HG03064 (cell line): ENCODE measurements around the gene ABCC1.
A peak's percentile ranks its signal among the peaks of the same experiment; 100 is the strongest.

Experiments
- ATAC-seq: cut with Tn5 transposase; IDR thresholded peaks from one replicate; pipeline ENCODE4 v1.9.1; 2021; ENCODE audit warnings: low read depth; ENCODE audit not compliant: unreplicated experiment

ABCC1 gene

GRCh38 chr16:15986261-15986660 is 36.8 kb downstream of the ABCC1 start:
- no peak for ATAC-seq

GRCh38 chr16:15988268-15989013 is 39.0 kb downstream of the ABCC1 start:
- no peak for ATAC-seq

GRCh38 chr16:15990902-15991301 is 41.5 kb downstream of the ABCC1 start:
- no peak for ATAC-seq

- ATAC-seq = no peak
Measured at GRCh38 chr16:15993128-15993527, 43.7 kb downstream of the ABCC1 start.

- no peak for ATAC-seq
Measured at GRCh38 chr16:15993541-15993940, 44.1 kb downstream of the ABCC1 start.

GRCh38 chr16:15993946-15994665 is 44.7 kb downstream of the ABCC1 start:
- no peak for ATAC-seq

- no peak for ATAC-seq
Measured at GRCh38 chr16:15996432-15997109, 47.2 kb downstream of the ABCC1 start.

GRCh38 chr16:16000685-16001084 is 51.3 kb downstream of the ABCC1 start:
- no peak for ATAC-seq

- no peak for ATAC-seq
Measured at GRCh38 chr16:16001596-16002255, 52.3 kb downstream of the ABCC1 start.

GRCh38 chr16:16003719-16004313 is 54.4 kb downstream of the ABCC1 start:
- no peak for ATAC-seq

- ATAC-seq = no peak
Measured at GRCh38 chr16:16004314-16004749, 54.9 kb downstream of the ABCC1 start.

- ATAC-seq = no peak
Measured at GRCh38 chr16:16005721-16006120, 56.3 kb downstream of the ABCC1 start.

GRCh38 chr16:16006650-16007049 is 57.2 kb downstream of the ABCC1 start:
- no peak for ATAC-seq

- ATAC-seq = peak; percentile 66
Measured at GRCh38 chr16:16007743-16008111, 58.3 kb downstream of the ABCC1 start.

- no peak for ATAC-seq
Measured at GRCh38 chr16:16008666-16009065, 59.2 kb downstream of the ABCC1 start.

GRCh38 chr16:16009401-16009800 is 60.0 kb downstream of the ABCC1 start:
- ATAC-seq = no peak

- ATAC-seq = no peak
Measured at GRCh38 chr16:16010194-16010593, 60.8 kb downstream of the ABCC1 start.

- ATAC-seq = no peak
Measured at GRCh38 chr16:16012144-16012543, 62.7 kb downstream of the ABCC1 start.

GRCh38 chr16:16013812-16014211 is 64.4 kb downstream of the ABCC1 start:
- no peak for ATAC-seq

- ATAC-seq = no peak
Measured at GRCh38 chr16:16014329-16015224, 65.2 kb downstream of the ABCC1 start.
